SU-DHL-6 (cell line): ENCODE results near the gene E2F3.
A peak's percentile ranks its signal among the peaks of the same experiment; 100 is the strongest.

Experiments used
- H2AFZ ChIP-seq: fragments of 200-600 bp; sonication (generic); 2 replicates; pipeline ENCODE4 v1.6.1; 2014; ENCODE audit warnings: low read depth, mild to moderate bottlenecking, moderate library complexity, mixed read lengths, antibody characterized with exemption, low read length; ENCODE audit not compliant: severe bottlenecking
- H3F3A ChIP-seq: fragments of 200-600 bp; shearing (Covaris generic); 2 replicates; pipeline ENCODE4 v1.6.0; 2016; ENCODE audit warnings: antibody characterized with exemption, mild to moderate bottlenecking; ENCODE audit not compliant: insufficient read depth
- H3K27ac ChIP-seq: fragments of 200-600 bp; sonication (generic); 2 replicates; pipeline ENCODE4 v1.5.1; 2016; ENCODE audit warnings: low read depth, mild to moderate bottlenecking, low read length, moderate library complexity, mixed read lengths
- H3K27me3 ChIP-seq: fragments of 200-600 bp; sonication (generic), shearing (Covaris generic); 2 replicates; pipeline ENCODE4 v1.6.0; 2014; ENCODE audit warnings: mild to moderate bottlenecking, low read length
- H3K36me3 ChIP-seq: fragments of 200-600 bp; sonication (generic); 2 replicates; pipeline ENCODE4 v1.6.1; 2014; ENCODE audit warnings: mild to moderate bottlenecking, low read length, mixed read lengths
- H3K4me2 ChIP-seq: fragments of 300-600, 200-600 bp; shearing (Covaris generic), sonication (generic); 2 replicates; pipeline ENCODE4 v1.6.0; 2014; ENCODE audit warnings: low read length, low read depth, mild to moderate bottlenecking; ENCODE audit not compliant: poor library complexity, severe bottlenecking
- H3K4me3 ChIP-seq: fragments of 200-600 bp; sonication (generic); 2 replicates; pipeline ENCODE4 v1.5.1; 2014; ENCODE audit warnings: antibody characterized with exemption, low read length, mild to moderate bottlenecking, mixed read lengths; ENCODE audit not compliant: insufficient read depth, poor library complexity, severe bottlenecking
- H3K79me2 ChIP-seq: fragments of 200-600 bp; sonication (generic); 2 replicates; pipeline ENCODE4 v1.6.1; 2014; ENCODE audit warnings: mild to moderate bottlenecking, low read length, moderate library complexity; ENCODE audit not compliant: insufficient read depth
- H3K9ac ChIP-seq: fragments of 200-600 bp; sonication (generic); 2 replicates; pipeline ENCODE4 v1.7.0; 2014; ENCODE audit warnings: mild to moderate bottlenecking, low read length
- H3K9me2 ChIP-seq: fragments of 200-600 bp; sonication (generic); replicated peaks from 2 replicates; pipeline ENCODE4 v1.6.1; 2014; ENCODE audit warnings: low read length; ENCODE audit not compliant: insufficient read depth
- H3K9me3 ChIP-seq: fragments of 200-600 bp; sonication (generic); 2 replicates; pipeline ENCODE4 v1.6.1; 2014; ENCODE audit warnings: low read length, mixed read lengths; ENCODE audit not compliant: insufficient read depth
- H4K20me1 ChIP-seq: fragments of 200-600 bp; sonication (generic); 2 replicates; pipeline ENCODE4 v1.6.1; 2014; ENCODE audit warnings: low read depth, mild to moderate bottlenecking, antibody characterized with exemption, low read length, moderate library complexity, mixed read lengths
- CTCF ChIP-seq: fragments of 200-600 bp; sonication (generic); IDR thresholded peaks from one replicate; pipeline ENCODE4 v1.5.1; 2017; ENCODE audit warnings: antibody characterized with exemption, mild to moderate bottlenecking, low read length, moderate library complexity; ENCODE audit not compliant: insufficient read depth, poor library complexity, severe bottlenecking
- EZH2phosphoT487 ChIP-seq: fragments of 200-600 bp; sonication (generic), shearing (Covaris generic); conservative IDR thresholded peaks from 2 replicates; pipeline ENCODE4 v1.6.1; 2018; ENCODE audit warnings: mild to moderate bottlenecking, antibody characterized with exemption, low read length, moderate library complexity, mixed read lengths

E2F3 gene

GRCh38 chr6:20403070-20403765 is 1.5 kb downstream of the E2F3 start:
- TF ChIP-seq EZH2phosphoT487 = no peak
- TF ChIP-seq CTCF = no peak
- peaks cover 60% of the 10 kb centered on the region for H3K79me2 ChIP-seq
- H3F3A ChIP-seq = peaks cover 32% of the 10 kb centered on the region
- peak overlapping the region; percentile 70 for H2AFZ ChIP-seq
- no peaks in the 10 kb centered on the region for H3K27me3 ChIP-seq
- H3K9ac ChIP-seq = peak overlapping the region; percentile 99
- peak overlapping the region; percentile 95 for H3K27ac ChIP-seq
- no peaks in the 10 kb centered on the region for H3K9me2 ChIP-seq
- no peaks in the 10 kb centered on the region for H3K9me3 ChIP-seq
- H4K20me1 ChIP-seq = peaks cover 33% of the 10 kb centered on the region
- H3K4me2 ChIP-seq = peak overlapping the region; percentile 85
- H3K4me3 ChIP-seq = peak overlapping the region; percentile 79
- peaks cover 27% of the 10 kb centered on the region; the same call in 1 of the 2 replicates for H3K36me3 ChIP-seq

- H3K79me2 ChIP-seq = peaks cover 68% of the 10 kb centered on the region
- H3F3A ChIP-seq = peaks cover 32% of the 10 kb centered on the region
- no peak for TF ChIP-seq EZH2phosphoT487
- TF ChIP-seq CTCF = no peak
Observed at GRCh38 chr6:20403766-20404640, 2.3 kb downstream of the E2F3 start.

DNA sequence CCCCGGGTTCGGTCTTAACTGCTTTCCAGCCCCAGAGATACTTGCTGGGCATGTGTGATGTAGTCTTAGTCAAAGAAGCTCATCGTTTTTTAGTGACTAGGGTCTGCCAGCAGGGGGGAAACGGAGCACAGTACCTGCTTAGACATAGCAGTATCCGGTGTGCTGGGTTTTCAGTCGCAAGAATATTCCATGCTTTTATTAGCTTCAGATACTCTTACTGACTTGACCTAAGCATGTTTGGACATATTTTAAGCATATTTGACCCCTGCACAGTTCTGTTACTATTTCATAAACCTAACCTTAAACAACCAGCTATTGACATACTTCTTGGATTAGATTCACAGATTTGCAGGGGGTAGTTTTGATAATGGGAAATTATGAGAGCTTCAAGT is 3.0 kb downstream of the E2F3 start:
- peaks cover 74% of the 10 kb centered on the region for H3K79me2 ChIP-seq
- TF ChIP-seq CTCF (peak; percentile 88), EZH2phosphoT487 (no peak)
- peak overlapping the region; percentile 99 for H3K9ac ChIP-seq
- no peaks in the 10 kb centered on the region for H3K9me3 ChIP-seq
- H3K27ac ChIP-seq = peak overlapping the region; percentile 95
- no peaks in the 10 kb centered on the region for H3K27me3 ChIP-seq
- H3K4me3 ChIP-seq = peak overlapping the region; percentile 79
- peak overlapping the region; percentile 85 for H3K4me2 ChIP-seq
- no peak overlapping the region for H2AFZ ChIP-seq
- H4K20me1 ChIP-seq = peaks cover 46% of the 10 kb centered on the region
- no peaks in the 10 kb centered on the region for H3K9me2 ChIP-seq
- H3K36me3 ChIP-seq = peaks cover 29% of the 10 kb centered on the region; the same call in 1 of the 2 replicates
- peaks cover 32% of the 10 kb centered on the region for H3F3A ChIP-seq

More at GRCh38 chr6:20403766-20404640, 2.3 kb downstream of the E2F3 start:
- Histone ChIP-seq H3K36me3 (peaks cover 29% of the 10 kb centered on the region; the same call in 1 of the 2 replicates), H3K9ac (peak overlapping the region; percentile 99), H4K20me1 (peaks cover 41% of the 10 kb centered on the region), H3K4me2 (peak overlapping the region; percentile 85), H3K27me3 (no peaks in the 10 kb centered on the region), H3K9me3 (no peaks in the 10 kb centered on the region), H3K4me3 (peak overlapping the region; percentile 79), H2AFZ (peak overlapping the region; percentile 70), H3K9me2 (no peaks in the 10 kb centered on the region), H3K27ac (peak overlapping the region; percentile 95)
